Stimulated activated CD4-positive, alpha-beta T cell treated with anti-CD3 and anti-CD28 coated beads, Interleukin-15, amount 100 ng/mL, for 24 hours (primary cell): ENCODE results near the gene MAP3K7.
"Not testable (repeated sequence)": the region's sequence is repeated elsewhere in the genome, so short reads cannot be mapped to it uniquely, and the experiment has no call there.

Source experiments
- DNase-seq: peaks from one replicate; pipeline ENCODE4 v3.0.0-alpha.2; 2020

The MAP3K7 gene

GRCh38 chr6:90575267-90575666 lies 11.6 kb downstream of the MAP3K7 start:
- no peak for DNase-seq

GRCh38 chr6:90574610-90575009 lies 12.3 kb downstream of the MAP3K7 start:
- DNase-seq = no peak

DNA sequence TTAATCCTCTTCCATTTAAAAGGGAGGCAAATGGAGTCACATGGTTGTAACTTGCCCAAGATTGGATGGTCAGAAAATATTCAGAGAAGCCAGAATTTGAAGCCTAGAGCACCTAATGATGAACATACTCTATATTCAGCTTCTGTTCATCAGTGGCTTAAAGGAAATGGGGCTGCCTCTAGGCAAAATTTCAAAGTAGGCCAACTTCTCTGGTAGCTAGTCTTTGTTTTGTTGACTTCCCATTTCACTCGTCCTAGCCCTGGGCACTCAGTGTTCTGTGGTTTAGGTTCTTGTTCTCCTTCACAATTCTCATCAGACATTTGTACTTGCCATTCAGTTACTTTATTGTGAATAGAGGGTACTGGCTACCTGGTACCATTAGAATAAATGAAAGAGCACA lies 13.2 kb downstream of the MAP3K7 start:
- DNase-seq = no peak

DNA sequence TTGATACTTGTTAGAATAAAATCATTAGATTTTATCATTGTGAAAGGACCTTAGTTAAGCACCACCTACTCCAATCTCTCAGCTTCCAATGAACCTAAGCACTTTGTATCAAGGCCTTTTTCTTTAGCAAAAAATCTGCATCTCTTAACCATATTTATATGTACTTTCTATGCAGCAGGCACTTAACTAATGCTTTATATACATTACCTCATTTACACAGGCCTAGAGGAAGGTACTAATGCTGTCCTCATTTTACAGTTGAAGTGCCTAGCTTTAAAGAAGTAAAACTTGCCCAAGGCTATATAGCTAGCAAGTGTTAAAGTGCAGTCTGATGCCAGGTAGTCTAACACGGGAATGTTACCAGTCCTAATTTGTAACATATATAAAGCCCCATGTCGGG lies 14.0 kb downstream of the MAP3K7 start:
- DNase-seq = no peak

DNA sequence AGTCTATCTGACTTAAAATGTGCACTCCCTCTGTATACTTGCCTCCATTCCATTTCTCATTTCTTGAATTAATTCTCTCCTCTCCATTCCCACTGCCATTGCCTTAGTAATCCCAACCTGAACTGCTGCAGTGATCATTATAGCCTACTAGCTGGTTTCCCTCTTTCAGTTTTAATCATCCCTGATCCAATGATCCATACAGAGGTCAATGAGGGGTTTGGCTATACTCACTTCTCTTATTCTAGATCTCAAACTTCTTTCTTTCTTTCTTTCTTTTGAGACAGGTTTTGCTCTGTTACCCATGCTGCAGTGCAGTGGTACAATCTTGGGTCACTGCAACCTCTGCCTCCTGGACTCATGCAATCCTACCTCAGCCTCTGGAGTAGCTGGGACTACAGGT lies 17.6 kb downstream of the MAP3K7 start:
- no peak for DNase-seq

GRCh38 chr6:90567682-90568081 lies 19.2 kb downstream of the MAP3K7 start:
- not testable (repeated sequence) for DNase-seq

- DNase-seq = not testable (repeated sequence)
Observed at GRCh38 chr6:90562341-90562740, 24.5 kb downstream of the MAP3K7 start.

GRCh38 chr6:90559931-90560330 lies 26.9 kb downstream of the MAP3K7 start:
- DNase-seq = no peak

DNA sequence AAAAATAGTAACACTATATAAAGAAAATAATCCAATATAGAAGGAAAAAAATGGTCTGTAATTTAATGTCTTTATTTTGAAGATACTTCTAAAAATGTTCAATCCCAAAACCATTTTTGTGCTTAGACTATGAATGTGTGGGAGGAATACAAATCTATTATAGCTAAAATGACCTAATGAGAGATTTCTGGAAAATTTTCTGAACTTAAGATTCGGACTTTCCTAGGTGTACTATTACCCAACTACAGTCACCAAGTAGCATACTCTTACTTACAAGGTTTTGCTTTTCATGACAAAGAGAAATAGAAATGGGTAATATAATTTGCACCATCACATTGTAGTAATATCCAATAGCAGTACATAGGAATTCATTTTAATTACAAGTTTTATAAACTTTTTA lies 29.9 kb downstream of the MAP3K7 start:
- no peak for DNase-seq

DNA sequence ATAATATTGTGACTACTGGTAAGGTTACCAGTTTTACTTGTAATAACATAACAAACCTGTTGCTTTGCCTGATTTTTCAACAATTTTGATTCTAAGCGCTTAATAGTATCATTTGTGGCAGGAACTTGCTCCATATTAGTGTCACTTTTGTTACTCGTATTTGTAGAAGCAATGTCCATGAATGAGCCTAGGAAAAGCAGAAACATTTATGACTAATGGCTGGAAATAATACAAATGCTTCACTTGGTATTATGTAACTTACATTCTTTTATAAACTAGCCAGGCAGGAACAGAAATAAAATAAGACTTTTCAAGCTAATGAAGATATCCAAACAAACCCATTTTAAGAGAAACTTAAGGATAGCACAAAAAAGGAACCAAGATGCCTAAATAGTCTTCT lies 38.9 kb downstream of the MAP3K7 start:
- DNase-seq = no peak

DNA sequence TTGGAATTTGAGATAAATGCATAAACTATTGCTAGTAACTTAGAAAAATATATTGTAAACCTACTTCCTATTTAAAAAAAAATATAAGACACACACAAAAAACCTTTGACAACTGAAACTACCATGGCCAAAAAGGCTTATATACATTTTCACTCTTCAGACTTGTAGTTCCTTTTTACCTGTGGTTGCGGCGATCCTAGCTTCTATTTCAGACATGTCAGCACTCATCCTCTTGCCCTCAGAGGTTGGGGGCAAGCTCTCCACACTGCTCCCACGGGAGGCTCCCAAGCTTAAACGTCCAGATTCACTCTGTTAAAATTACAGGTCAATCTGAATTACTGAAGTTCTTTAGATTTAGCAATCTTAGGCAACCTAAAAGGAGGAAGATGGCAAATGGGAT lies 39.8 kb downstream of the MAP3K7 start:
- no peak for DNase-seq

- DNase-seq = no peak
Observed at GRCh38 chr6:90545448-90545847, 41.4 kb downstream of the MAP3K7 start.

GRCh38 chr6:90544741-90545140 lies 42.1 kb downstream of the MAP3K7 start:
- no peak for DNase-seq

DNA sequence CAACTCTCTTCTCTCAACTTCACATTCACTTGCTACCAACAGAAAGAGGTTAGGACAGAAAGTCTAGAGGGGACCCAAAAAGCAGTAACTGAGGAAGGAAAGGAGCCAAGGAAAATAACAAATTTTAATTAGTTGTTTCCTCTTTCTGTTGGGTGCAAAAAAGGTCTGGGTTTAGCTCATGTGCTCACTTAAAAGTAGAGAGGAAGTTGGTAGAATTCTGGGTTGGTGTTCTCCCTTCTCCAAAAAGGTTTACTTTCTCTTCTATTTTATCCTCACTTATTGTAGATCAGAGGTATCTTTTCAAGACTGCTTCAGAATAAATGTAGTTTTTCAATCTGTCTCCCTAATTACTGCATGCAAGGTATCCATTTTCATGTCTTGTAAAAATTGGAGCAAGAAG lies 42.8 kb downstream of the MAP3K7 start:
- no peak for DNase-seq

DNA sequence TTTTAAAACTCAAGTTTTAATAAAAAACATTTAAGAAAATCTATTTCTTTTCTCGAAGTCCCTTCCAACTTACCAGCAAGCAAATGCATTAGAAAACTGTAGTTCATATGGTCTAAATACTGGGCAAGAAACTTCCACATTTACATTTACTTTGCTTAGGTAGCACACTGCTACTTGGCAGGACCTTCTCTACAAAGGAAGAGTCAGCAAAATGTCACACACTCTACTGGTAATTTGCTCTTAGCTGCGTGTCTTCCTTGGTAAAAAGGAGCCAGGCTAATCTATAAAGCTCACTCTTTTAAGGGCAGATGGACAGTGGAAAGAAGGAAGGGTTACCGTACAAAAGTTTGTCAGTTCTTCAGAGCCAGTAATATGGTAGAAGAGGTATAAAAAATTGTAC lies 45.7 kb downstream of the MAP3K7 start:
- no peak for DNase-seq

DNA sequence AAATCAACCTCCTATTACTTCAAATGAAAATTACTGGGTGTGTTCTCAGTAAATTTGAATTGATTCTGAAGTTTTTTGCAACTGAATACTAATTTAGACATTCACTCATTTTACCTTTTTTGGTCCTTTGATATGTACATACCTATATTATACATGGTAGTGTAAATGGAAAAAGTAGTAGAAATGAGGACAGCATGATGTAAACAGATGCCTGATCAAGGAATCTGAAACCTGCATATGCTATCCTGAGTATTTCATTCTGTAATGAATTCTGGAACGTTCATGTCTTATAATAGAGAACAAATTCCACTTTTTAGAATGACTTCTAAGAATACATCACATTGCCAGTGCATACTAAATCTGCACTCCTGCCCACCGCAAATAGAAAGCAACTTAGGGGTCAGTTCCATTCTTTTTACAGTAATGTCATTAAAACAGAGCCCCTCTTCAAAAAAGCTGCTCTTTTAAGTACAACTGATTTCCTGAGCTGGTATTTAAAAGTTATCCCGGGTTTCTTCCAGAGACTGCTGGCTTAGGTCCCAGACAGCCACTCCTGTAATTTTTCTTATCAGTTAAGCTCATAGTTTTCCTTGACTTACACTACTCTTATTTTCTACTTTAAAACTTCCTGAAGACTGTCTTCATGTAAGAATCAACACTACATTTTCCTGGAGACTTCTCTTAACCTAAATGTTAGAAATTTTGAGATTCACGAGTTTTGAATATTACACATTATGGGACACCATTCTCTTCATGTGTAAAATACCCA lies 48.4 kb downstream of the MAP3K7 start:
- DNase-seq = no peak

- DNase-seq = no peak
Observed at GRCh38 chr6:90537723-90538258, 49.1 kb downstream of the MAP3K7 start.

DNA sequence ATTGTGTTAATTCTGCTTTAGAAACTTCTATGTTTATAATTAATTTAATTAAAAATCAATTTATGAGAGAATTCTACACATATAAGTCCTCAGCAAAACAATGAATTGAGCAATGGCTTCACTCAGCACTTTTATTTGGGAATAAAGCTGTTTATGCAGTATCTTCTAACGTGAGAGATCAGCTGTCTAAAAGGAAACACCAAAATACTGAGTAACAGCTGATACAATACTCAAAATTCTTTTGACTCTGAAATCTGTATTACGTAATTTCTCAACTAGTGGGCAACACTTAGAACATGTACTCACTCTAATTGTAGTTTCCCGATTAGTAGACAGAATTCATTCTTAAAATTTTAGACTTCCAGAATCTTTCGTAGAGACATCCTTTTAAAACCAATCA lies 49.8 kb downstream of the MAP3K7 start:
- no peak for DNase-seq

DNA sequence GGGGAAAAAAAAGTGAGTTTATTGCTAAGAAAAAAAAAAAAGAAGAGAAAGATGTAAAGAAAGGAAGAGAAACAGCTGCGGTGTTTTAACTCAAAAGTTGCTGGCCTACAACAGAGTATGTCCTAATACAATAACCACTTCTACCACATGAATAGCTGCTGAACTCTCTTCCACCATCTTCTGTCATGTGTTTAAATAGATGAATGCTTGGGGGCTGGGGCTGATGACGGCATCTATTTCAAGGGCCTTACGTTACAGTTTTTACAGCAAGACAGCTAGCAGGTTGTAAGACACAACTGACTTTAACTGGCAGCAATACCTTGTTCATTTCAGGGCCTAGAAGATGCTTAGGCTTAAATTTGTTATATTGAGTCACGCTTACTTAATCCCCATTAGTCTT lies 50.4 kb downstream of the MAP3K7 start:
- DNase-seq = no peak

- no peak for DNase-seq
Observed at GRCh38 chr6:90534337-90535025, 52.4 kb downstream of the MAP3K7 start.

- no peak for DNase-seq
Observed at GRCh38 chr6:90533615-90534336, 53.1 kb downstream of the MAP3K7 start.

DNA sequence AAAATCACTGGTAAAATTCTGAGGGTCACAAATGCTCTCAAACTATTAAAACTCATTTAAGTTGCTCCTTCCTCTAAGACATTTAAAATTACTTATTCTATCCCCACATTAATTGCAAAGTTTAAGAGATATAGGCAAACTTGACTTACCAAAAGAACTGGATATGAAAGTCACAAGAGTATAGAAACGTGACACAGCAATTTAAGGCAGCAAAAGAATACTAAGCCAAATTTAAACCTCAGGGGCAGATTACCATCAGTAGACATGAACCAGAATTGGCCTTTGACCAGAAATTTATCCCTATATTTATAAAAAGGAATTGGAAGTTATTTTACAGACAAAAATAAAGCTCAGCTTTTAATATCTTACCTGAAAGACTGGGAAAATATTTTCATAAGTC lies 56.0 kb downstream of the MAP3K7 start:
- DNase-seq = no peak

DNA sequence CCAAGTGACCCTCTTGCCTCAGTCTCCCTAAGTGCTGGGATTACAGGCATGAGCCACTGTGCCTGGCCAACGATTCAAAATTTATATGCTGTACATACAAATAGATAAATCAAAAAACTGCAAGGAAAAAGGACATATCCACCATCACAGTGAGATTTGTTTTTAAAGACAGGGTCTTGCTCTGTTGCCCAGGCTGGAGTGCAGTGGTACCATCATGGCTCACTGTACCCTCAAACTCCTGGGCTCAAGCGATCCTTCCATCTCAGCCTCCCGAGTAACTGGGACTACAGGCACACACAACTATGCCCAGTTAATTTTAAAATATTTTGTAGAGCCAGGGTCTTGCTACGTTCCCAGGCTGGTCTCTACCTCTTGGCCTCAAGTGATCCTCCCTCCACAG lies 61.5 kb downstream of the MAP3K7 start:
- no peak for DNase-seq
